CD4-positive, alpha-beta T cell (primary cell): ENCODE results near the gene KCTD11. TPM values are rescaled to one million over a fixed set of nuclear protein-coding genes. Genes with fewer than 3 reads are reported as not detected.

Source experiments
- ATAC-seq: fragments of 200-7000 bp; cut with Tn5 transposase; one replicate; pipeline ENCODE4 v1.10.0; 2022; ENCODE audit warnings: mild to moderate bottlenecking; ENCODE audit not compliant: poor library complexity
- CTCF ChIA-PET: fragments of 350-600 bp; sonication (Branson Sonifier 250); formaldehyde crosslinking; loops from one replicate; lab custom pipeline; 2021; ENCODE audit warnings: antibody characterized with exemption, inconsistent platforms; lab: Charles Lee
- POLR2A ChIA-PET: fragments of 350-600 bp; sonication (Branson Sonifier 250); formaldehyde crosslinking; loops from one replicate; lab custom pipeline; 2021; ENCODE audit warnings: antibody characterized with exemption, inconsistent platforms; lab: Charles Lee
- DNase-seq, 14 experiments: peaks; one replicate each; pipeline ENCODE4 v3.0.0-alpha.2; 2013 to 2020; ENCODE audit warnings: mixed read lengths in 2 of 14
- H3K27ac ChIP-seq, 2 donors: one replicate each; pipeline versions ENCODE4 v1.5.1 to v1.7.0; 2013; ENCODE audit warnings: low read length in 2 of 2, low read depth in 1 of 2, mild to moderate bottlenecking in 1 of 2
- H3K27me3 ChIP-seq, 2 experiments: 1 replicate in 1 of 2; 2 replicates in 1 of 2; pipeline versions ENCODE4 v1.6.1 to v1.7.0; 2013; ENCODE audit warnings: low read length in 2 of 2, control low read depth in 1 of 2, mild to moderate bottlenecking in 1 of 2, moderate library complexity in 1 of 2; ENCODE audit not compliant: insufficient read depth in 2 of 2, control insufficient read depth in 1 of 2
- H3K36me3 ChIP-seq: one replicate; pipeline ENCODE4 v1.6.1; 2013; ENCODE audit warnings: low read length, control low read depth; ENCODE audit not compliant: insufficient read depth
- H3K4me1 ChIP-seq: one replicate; pipeline ENCODE4 v1.6.1; 2013; ENCODE audit warnings: low read length, control low read depth; ENCODE audit not compliant: insufficient read depth
- H3K4me3 ChIP-seq: one replicate; pipeline ENCODE4 v1.5.1; 2013; ENCODE audit warnings: mild to moderate bottlenecking, low read length, moderate library complexity
- H3K9me3 ChIP-seq, 2 experiments: 1 replicate in 1 of 2; 2 replicates in 1 of 2; pipeline versions ENCODE4 v1.6.1 to v1.7.0; 2013; ENCODE audit warnings: low read length in 2 of 2, mild to moderate bottlenecking in 2 of 2, control low read depth in 1 of 2, moderate library complexity in 1 of 2; ENCODE audit not compliant: control insufficient read depth in 1 of 2, insufficient read depth in 1 of 2
- H3K27ac Mint-ChIP-seq: one replicate; pipeline ENCODE4 v1.8.0; 2020; ENCODE audit warnings: mixed read lengths
- H3K27me3 Mint-ChIP-seq: one replicate; pipeline ENCODE4 v1.8.0; 2021; ENCODE audit warnings: mixed read lengths
- H3K36me3 Mint-ChIP-seq: one replicate; pipeline ENCODE4 v1.8.0; 2021; ENCODE audit warnings: low read depth, mixed read lengths
- H3K4me1 Mint-ChIP-seq: one replicate; pipeline ENCODE4 v1.8.0; 2021; ENCODE audit warnings: low read depth, mixed read lengths
- H3K4me3 Mint-ChIP-seq: one replicate; pipeline ENCODE4 v1.8.0; 2020; ENCODE audit warnings: mild to moderate bottlenecking, mixed read lengths
- H3K9me3 Mint-ChIP-seq: one replicate; pipeline ENCODE4 v1.8.0; 2020; ENCODE audit warnings: mixed read lengths
- intact Hi-C, 2 experiments: fragments of 100-400 bp; cut with DNase I in 1 of 2; cut with micrococcal nuclease in 1 of 2; formaldehyde crosslinking; loops; one replicate each; pipeline versions ENCODE4 v1.15.1 to v1.9.0; 2023 to 2025; cut with DNase I, micrococcal nuclease
- total RNA-seq, 174 experiments: library from RNA in 2 of 174; stranded (reverse) in 2 of 174; gene quantifications; one replicate each; pipeline ENCODE4 v1.2.3 and lab custom pipeline; 2021 to 2026
- TF ChIP-seq, protein P1 (sequence below): fragments of 200-600 bp; IDR thresholded peaks from one replicate; pipeline ENCODE4 v1.8.0; 2022; ENCODE audit warnings: antibody characterized with exemption, mild to moderate bottlenecking

The KCTD11 gene
- total RNA-seq, 2 experiments from 2014 or later = 1.3 to 1.6 TPM

DNA sequence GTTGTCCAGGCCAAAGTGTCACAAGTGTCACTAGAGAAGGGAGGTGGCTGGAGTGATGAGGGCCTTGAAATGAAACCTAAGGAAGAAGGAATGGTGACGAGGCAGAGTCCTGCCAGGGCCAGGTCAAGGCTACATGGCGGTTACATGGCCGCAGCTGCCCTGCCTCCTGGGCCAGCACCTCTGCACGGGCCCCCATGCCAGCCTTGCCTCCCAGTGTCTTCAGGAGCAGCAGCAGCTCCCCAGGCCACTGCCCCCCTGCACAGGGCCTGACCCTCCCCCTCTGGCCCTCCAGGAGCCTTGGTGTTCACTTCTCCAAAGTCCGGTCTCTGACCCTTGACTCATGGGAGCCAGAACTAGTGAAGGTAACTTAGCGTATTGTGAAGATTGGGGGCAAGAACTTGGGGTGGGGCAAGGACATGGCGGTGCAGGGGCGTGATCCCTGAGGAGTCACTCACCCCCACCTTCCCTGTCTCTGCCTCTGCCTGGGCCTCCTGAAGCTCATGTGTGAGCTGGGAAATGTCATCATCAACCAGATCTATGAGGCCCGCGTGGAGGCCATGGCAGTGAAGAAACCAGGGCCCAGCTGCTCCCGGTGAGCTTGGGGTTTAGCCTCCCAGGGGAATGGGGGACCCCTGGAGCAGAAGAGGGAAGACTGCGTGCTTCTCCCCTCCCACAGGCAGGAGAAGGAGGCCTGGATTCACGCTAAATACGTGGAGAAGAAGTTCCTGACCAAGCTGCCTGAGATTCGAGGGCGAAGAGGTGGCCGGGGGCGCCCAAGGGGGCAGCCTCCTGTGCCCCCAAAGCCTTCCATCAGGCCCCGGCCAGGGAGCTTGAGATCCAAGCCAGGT lies 4.1 kb upstream of the KCTD11 start:
- no peaks in the 10 kb centered on the region for H3K27me3 ChIP-seq
- H3K27ac Mint-ChIP-seq = peak overlapping the region; percentile 49
- H3K9me3 Mint-ChIP-seq = no peaks in the 10 kb centered on the region
- no peak overlapping the region for H3K4me3 ChIP-seq
- CTCF ChIA-PET = interaction anchor here (1.0 kb wide), 1 partner anchor 8 kb away, joined by 3 read pairs; no protein-coding TSS in a partner anchor
- no peak overlapping the region for H3K4me3 Mint-ChIP-seq
- intact Hi-C loops = loop anchor here in 1 of 2 experiments (2.0 kb wide), 1 partner anchor 23 kb away; no protein-coding TSS in a partner anchor
- no peaks in the 10 kb centered on the region for H3K9me3 ChIP-seq
- TF ChIP-seq, protein P1, sequence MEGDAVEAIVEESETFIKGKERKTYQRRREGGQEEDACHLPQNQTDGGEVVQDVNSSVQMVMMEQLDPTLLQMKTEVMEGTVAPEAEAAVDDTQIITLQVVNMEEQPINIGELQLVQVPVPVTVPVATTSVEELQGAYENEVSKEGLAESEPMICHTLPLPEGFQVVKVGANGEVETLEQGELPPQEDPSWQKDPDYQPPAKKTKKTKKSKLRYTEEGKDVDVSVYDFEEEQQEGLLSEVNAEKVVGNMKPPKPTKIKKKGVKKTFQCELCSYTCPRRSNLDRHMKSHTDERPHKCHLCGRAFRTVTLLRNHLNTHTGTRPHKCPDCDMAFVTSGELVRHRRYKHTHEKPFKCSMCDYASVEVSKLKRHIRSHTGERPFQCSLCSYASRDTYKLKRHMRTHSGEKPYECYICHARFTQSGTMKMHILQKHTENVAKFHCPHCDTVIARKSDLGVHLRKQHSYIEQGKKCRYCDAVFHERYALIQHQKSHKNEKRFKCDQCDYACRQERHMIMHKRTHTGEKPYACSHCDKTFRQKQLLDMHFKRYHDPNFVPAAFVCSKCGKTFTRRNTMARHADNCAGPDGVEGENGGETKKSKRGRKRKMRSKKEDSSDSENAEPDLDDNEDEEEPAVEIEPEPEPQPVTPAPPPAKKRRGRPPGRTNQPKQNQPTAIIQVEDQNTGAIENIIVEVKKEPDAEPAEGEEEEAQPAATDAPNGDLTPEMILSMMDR = no peak
- ATAC-seq (no peak), DNase-seq (no peak)
- no peaks in the 10 kb centered on the region for H3K27me3 Mint-ChIP-seq
- peaks cover 35% of the 10 kb centered on the region for H3K4me1 Mint-ChIP-seq
- H3K27ac ChIP-seq = no peak overlapping the region
- peaks cover 77% of the 10 kb centered on the region for H3K36me3 Mint-ChIP-seq
- H3K36me3 ChIP-seq = peaks cover 75% of the 10 kb centered on the region
- H3K4me1 ChIP-seq = peaks cover 49% of the 10 kb centered on the region
- POLR2A ChIA-PET = interaction anchor here (1.1 to 5.6 kb wide), 4 partner anchors 11 to 34 kb away, joined by 3 to 96 read pairs (median 6); partner anchors contain the start of genes ACAP1, GPS2 and NEURL4

- CTCF ChIA-PET = interaction anchor here (1.0 to 1.8 kb wide), 3 partner anchors 7 to 88 kb away, joined by 3 to 4 read pairs (median 4); no protein-coding TSS in a partner anchor
- Histone ChIP-seq H3K9me3 (no peaks in the 10 kb centered on the region), H3K4me1 (peaks cover 52% of the 10 kb centered on the region), H3K36me3 (peaks cover 67% of the 10 kb centered on the region), H3K27ac (no peak overlapping the region), H3K4me3 (no peak overlapping the region), H3K27me3 (no peaks in the 10 kb centered on the region)
- H3K27me3 Mint-ChIP-seq = no peaks in the 10 kb centered on the region
- POLR2A ChIA-PET = interaction anchor here (1.3 to 5.6 kb wide), 6 partner anchors 12 to 86 kb away, joined by 4 to 96 read pairs (median 6); partner anchors contain the start of genes ACAP1, GPS2, NEURL4 and TMEM102
- no peaks in the 10 kb centered on the region for H3K9me3 Mint-ChIP-seq
- peak overlapping the region; percentile 69 for H3K27ac Mint-ChIP-seq
- ATAC-seq (no peak), DNase-seq (peak in 1 of 14 experiments; percentile 26)
- TF ChIP-seq, protein P1 = no peak
- intact Hi-C loops = no loop called here
- H3K36me3 Mint-ChIP-seq = peaks cover 69% of the 10 kb centered on the region
- peak overlapping the region; percentile 15 for H3K4me3 Mint-ChIP-seq
- H3K4me1 Mint-ChIP-seq = peaks cover 38% of the 10 kb centered on the region
Measured at GRCh38 chr17:7348478-7349242, 3.3 kb upstream of the KCTD11 start.

DNA sequence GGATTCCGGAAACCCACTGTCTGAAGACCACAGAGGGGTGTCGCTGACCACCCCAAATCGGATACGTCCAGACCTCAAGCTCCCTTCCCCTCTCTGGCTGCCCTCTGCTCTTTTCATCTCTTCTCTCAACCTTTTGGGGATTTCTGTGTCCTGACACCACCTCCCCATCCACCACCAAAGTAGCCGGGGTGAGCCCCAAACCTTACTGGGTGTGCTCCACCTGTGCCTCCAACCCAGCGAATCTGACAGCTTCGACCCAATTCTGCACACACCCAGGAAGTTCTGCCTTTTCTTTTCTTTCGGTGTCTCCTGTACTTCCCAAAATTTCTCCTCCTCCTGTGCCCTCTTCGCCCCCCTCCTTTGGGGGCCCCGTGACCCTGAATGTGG lies 534 bp downstream of the KCTD11 start:
- H3K27ac ChIP-seq = peak overlapping the region; percentile 69 to 75
- no peak for ATAC-seq

More for the DNA sequence above, 534 bp downstream of the KCTD11 start:
- peaks cover 29% of the 10 kb centered on the region for H3K36me3 ChIP-seq
- no peaks in the 10 kb centered on the region for H3K27me3 ChIP-seq
- intact Hi-C loops = loop anchor here (5.0 to 10.0 kb wide), 4 partner anchors 52 to 310 kb away; partner anchors contain the start of genes FGF11 (in 1 of the 2), NLGN2 (in 1 of the 2), SLC16A11 (in 1 of the 2) and TMEM102 (in 1 of the 2)
- H3K9me3 Mint-ChIP-seq = no peaks in the 10 kb centered on the region
- H3K4me3 Mint-ChIP-seq = peak overlapping the region; percentile 90
- H3K4me1 ChIP-seq = peaks cover 59% of the 10 kb centered on the region
- H3K27me3 Mint-ChIP-seq = no peaks in the 10 kb centered on the region
- TF ChIP-seq, protein P1 = no peak
- peak overlapping the region; percentile 86 for H3K27ac Mint-ChIP-seq
- POLR2A ChIA-PET = no interaction called here
- CTCF ChIA-PET = no interaction called here
- H3K36me3 Mint-ChIP-seq = peaks cover 31% of the 10 kb centered on the region
- peak overlapping the region; percentile 66 for H3K4me3 ChIP-seq
- no peak for DNase-seq
- H3K4me1 Mint-ChIP-seq = peaks cover 49% of the 10 kb centered on the region
- no peaks in the 10 kb centered on the region for H3K9me3 ChIP-seq
